Mucosa of descending colon (tissue), 3 donors: ENCODE data around the gene SIGLEC9. TPM values are rescaled to one million over a fixed set of nuclear protein-coding genes. Genes with fewer than 3 reads are reported as not detected.

Experiments used
- ATAC-seq: fragments of 200-7000 bp; cut with Tn5 transposase; one replicate; pipeline ENCODE4 v1.9.1; 2020; ENCODE audit warnings: mild to moderate bottlenecking, moderate library complexity
- DNase-seq, 3 donors: peaks; one replicate each; pipeline ENCODE4 v3.0.0-alpha.2; 2020
- H3K36me3 ChIP-seq: fragments of 200-600 bp; one replicate; pipeline ENCODE4 v1.8.0; 2021; ENCODE audit warnings: low read depth, mild to moderate bottlenecking
- H3K4me1 ChIP-seq: fragments of 200-600 bp; one replicate; pipeline ENCODE4 v1.8.0; 2021; ENCODE audit warnings: low read depth, mild to moderate bottlenecking
- H3K4me3 ChIP-seq: fragments of 200-600 bp; one replicate; pipeline ENCODE4 v1.8.0; 2021; ENCODE audit warnings: mild to moderate bottlenecking
- H3K9me3 ChIP-seq: fragments of 200-600 bp; one replicate; pipeline ENCODE4 v1.8.0; 2021; ENCODE audit warnings: mild to moderate bottlenecking
- intact Hi-C, 2 donors: fragments of 100-400 bp; cut with DNase I in 1 of 2; cut with micrococcal nuclease in 1 of 2; formaldehyde crosslinking; loops; one replicate each; pipeline versions ENCODE4 v1.11.0 to v1.11.1; 2022; cut with DNase I, micrococcal nuclease
- total RNA-seq, 3 donors: library from RNA; stranded (reverse); fragmentation: NEBNext Ultra II Directional in 2 of 3; extraction: Animal tissue kit (Norgen Biotek cat#: 25700) in 2 of 3; gene quantifications; one replicate each; pipeline versions ENCODE4 v1.2.1 to v1.2.4, GENCODE V29; 2021 to 2023
- TF ChIP-seq, protein P1 (sequence below): fragments of 200-600 bp; IDR thresholded peaks from one replicate; pipeline ENCODE4 v1.8.0; 2022; ENCODE audit warnings: antibody characterized with exemption, mild to moderate bottlenecking
- donor health status: DM: no; HTN: no; CAD: no; lungs with moderate emphysema.
- donor health status: DM: no; HTN: no; CAD: no.
- donor health status: DM: no; HTN: yes; CAD: no.

SIGLEC9 gene
- total RNA-seq, 3 donors from 2014 or later, result 1.4 to 3.8 (median 3.2) TPM

GRCh38 chr19:51093101-51093500 is 31.6 kb upstream of the SIGLEC9 start:
- intact Hi-C loops, result no loop called here

DNA sequence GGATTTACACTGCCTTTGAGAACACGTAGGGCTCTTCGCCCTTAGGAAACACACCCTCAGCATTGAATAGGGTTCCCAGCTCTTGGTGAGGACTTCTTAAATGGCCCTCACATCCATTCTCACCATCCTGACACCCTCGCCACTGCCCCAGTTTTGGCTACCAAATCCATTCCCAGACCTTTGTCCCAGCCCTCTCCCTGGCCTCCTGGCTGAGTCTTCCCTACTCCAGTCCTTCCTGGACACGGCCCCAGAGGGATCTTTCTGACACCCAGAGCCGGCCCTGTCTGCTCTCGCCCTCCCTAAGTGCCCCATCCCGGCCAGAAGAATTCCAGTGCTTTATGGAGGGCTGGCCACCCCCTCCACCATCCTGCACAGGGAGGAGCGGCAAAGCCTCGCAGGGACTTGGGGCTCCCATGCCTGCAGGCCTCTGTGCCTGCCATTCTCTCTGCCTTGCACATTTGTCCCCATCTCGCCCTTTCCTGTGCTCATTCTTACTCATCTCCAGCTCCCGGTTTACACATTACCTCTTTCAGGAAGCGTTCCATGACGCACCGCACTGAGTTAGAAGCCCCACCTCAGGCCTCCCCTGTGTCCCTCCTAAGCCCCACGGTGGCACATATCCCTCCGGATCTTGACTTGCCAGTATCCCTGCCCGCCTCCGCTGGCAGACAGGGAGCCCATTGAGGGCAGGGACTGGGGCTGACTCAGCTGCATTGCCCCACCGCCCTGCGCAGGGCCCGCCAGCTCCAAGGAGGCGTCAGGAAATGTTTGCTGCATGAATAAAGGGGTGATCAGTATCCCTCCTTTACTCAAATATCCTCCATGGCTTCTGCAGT is 31.0 kb upstream of the SIGLEC9 start:
- ATAC-seq (no peak), DNase-seq (no peak)
- Histone ChIP-seq H3K4me3 (no peak overlapping the region), H3K9me3 (no peaks in the 10 kb centered on the region), H3K36me3 (no peaks in the 10 kb centered on the region), H3K4me1 (peaks cover 2% of the 10 kb centered on the region)
- TF ChIP-seq, protein P1, sequence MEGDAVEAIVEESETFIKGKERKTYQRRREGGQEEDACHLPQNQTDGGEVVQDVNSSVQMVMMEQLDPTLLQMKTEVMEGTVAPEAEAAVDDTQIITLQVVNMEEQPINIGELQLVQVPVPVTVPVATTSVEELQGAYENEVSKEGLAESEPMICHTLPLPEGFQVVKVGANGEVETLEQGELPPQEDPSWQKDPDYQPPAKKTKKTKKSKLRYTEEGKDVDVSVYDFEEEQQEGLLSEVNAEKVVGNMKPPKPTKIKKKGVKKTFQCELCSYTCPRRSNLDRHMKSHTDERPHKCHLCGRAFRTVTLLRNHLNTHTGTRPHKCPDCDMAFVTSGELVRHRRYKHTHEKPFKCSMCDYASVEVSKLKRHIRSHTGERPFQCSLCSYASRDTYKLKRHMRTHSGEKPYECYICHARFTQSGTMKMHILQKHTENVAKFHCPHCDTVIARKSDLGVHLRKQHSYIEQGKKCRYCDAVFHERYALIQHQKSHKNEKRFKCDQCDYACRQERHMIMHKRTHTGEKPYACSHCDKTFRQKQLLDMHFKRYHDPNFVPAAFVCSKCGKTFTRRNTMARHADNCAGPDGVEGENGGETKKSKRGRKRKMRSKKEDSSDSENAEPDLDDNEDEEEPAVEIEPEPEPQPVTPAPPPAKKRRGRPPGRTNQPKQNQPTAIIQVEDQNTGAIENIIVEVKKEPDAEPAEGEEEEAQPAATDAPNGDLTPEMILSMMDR, result no peak
- intact Hi-C loops, result no loop called here

More at GRCh38 chr19:51093101-51093500, 31.6 kb upstream of the SIGLEC9 start:
- Histone ChIP-seq H3K4me3 (no peak overlapping the region), H3K36me3 (no peaks in the 10 kb centered on the region), H3K4me1 (peaks cover 2% of the 10 kb centered on the region), H3K9me3 (no peaks in the 10 kb centered on the region)
- DNase-seq (no peak), ATAC-seq (no peak)
- TF ChIP-seq, protein P1, result no peak

- no peak for ATAC-seq
- TF ChIP-seq, protein P1, result no peak
- intact Hi-C loops, result no loop called here
- H3K9me3 ChIP-seq, result no peaks in the 10 kb centered on the region
- no peak overlapping the region for H3K4me3 ChIP-seq
- no peak for DNase-seq
- H3K36me3 ChIP-seq, result no peaks in the 10 kb centered on the region
- H3K4me1 ChIP-seq, result peaks cover 2% of the 10 kb centered on the region
Observed at GRCh38 chr19:51094696-51095279, 29.9 kb upstream of the SIGLEC9 start.

DNA sequence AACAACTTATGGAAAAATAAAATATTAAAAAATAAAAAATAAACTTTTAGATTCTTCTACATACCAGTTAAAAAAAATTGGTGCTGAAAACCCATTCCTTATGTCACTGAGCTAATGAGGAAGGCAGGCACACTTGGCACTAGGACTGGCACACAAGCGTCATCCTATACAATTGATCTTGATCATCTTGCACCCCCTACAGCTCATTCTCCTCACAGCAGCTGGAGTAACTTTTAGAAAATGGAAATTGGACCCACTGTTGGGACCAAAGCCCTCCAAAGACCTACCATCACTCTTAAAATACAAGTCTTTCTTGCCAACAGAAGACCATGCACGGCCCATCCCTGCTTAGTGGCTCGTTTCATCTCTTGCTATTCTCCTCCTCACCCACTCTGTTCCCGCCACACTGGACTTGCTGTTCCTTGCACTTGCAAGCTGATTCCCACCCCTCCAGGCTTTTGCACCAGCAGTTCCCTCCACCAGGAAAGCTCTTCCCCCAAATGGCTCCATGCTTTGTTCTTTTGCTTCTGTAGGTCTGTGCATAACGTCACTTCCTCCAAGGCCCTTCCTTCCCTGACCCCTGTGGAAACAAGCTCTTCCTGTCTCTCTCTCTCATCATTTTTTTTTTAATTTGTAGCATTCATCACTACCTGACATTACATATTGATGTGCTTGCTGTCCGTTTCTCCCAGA is 28.1 kb upstream of the SIGLEC9 start:
- no peaks in the 10 kb centered on the region for H3K36me3 ChIP-seq
- H3K4me1 ChIP-seq, result peaks cover 2% of the 10 kb centered on the region
- intact Hi-C loops, result no loop called here
- no peak overlapping the region for H3K4me3 ChIP-seq
- DNase-seq, result no peak
- H3K9me3 ChIP-seq, result no peaks in the 10 kb centered on the region
- ATAC-seq, result no peak
- TF ChIP-seq, protein P1, result no peak

- TF ChIP-seq, protein P1, result peak; percentile 19
- intact Hi-C loops, result no loop called here
- DNase-seq (peak; percentile 62 to 75 (median 71)), ATAC-seq (peak; percentile 79)
- Histone ChIP-seq H3K4me3 (no peak overlapping the region), H3K36me3 (no peaks in the 10 kb centered on the region), H3K4me1 (peaks cover 5% of the 10 kb centered on the region), H3K9me3 (no peaks in the 10 kb centered on the region)
Observed at GRCh38 chr19:51097166-51097738, 27.5 kb upstream of the SIGLEC9 start.
